GM06990 (cell line): Measurements from ENCODE around the gene MRPL2.
A peak's percentile ranks its signal among the peaks of the same experiment; 100 is the strongest.

Source experiments
- DNase-seq: peaks from one replicate; pipeline ENCODE4 v3.0.0-alpha.2; 2011; ENCODE audit not compliant: insufficient read length; ENCODE audit errors: extremely low read depth
- H3K27me3 ChIP-seq: replicated peaks from 2 replicates; pipeline ENCODE4 v1.6.0; 2011; ENCODE audit warnings: low read length; ENCODE audit not compliant: control insufficient read depth, insufficient read depth
- H3K36me3 ChIP-seq: 2 replicates; pipeline ENCODE4 v1.5.1; 2011; ENCODE audit warnings: low read length; ENCODE audit not compliant: control insufficient read depth, insufficient read depth
- H3K4me3 ChIP-seq: replicated peaks from 2 replicates; pipeline ENCODE4 v1.5.1; 2011; ENCODE audit warnings: low read depth, mild to moderate bottlenecking, control low read depth, low read length
- TF ChIP-seq, protein P1 (sequence below): IDR thresholded peaks from 2 replicates; pipeline ENCODE4 v1.5.1; 2011; ENCODE audit warnings: low read length, control low read depth, mild to moderate bottlenecking, inconsistent platforms; ENCODE audit not compliant: insufficient read depth, poor library complexity, severe bottlenecking

Gene MRPL2

DNA sequence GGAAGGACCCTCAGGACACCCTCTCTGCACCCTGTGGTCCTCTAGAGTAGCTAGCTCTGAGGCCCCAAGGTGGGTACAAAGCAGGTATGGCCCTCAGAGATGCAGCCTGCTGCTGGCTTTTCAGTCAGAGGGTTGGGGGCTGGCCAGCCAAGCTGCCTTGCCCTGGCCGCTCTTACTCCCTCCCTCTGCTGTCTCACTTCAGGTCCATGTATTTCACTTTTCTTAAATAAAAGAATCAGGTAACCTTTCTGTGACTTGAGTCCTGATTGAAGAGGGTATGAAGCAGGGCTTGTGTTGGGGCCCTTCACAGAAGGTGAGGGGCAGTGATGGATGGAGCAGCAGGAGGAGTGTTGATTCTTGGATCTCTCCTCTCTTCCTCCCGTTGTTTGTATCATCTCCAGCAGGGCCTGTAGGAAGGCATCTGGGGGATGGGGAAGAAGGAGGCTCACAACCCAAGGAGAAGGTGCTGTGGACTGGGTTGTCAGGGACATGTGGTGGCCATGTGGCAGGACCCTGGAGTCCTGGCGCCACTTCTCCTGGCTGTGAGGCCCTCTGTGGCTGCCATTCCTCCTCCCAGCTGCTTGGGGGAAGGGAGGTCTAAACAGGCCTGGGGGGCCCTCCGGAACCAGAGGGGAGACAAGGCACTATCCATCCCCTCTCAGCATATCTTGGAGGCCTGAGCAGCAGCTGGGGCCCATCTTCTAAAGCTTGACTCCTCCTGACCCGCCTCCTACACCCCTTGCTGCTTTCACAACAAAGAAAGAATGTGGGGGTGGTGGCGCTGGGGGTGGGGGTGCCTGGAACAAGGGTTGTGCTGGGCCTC lies 15.8 kb upstream of the MRPL2 start:
- TF ChIP-seq, protein P1, sequence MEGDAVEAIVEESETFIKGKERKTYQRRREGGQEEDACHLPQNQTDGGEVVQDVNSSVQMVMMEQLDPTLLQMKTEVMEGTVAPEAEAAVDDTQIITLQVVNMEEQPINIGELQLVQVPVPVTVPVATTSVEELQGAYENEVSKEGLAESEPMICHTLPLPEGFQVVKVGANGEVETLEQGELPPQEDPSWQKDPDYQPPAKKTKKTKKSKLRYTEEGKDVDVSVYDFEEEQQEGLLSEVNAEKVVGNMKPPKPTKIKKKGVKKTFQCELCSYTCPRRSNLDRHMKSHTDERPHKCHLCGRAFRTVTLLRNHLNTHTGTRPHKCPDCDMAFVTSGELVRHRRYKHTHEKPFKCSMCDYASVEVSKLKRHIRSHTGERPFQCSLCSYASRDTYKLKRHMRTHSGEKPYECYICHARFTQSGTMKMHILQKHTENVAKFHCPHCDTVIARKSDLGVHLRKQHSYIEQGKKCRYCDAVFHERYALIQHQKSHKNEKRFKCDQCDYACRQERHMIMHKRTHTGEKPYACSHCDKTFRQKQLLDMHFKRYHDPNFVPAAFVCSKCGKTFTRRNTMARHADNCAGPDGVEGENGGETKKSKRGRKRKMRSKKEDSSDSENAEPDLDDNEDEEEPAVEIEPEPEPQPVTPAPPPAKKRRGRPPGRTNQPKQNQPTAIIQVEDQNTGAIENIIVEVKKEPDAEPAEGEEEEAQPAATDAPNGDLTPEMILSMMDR, result no peak
- no peak for DNase-seq
- Histone ChIP-seq H3K27me3 (no peaks in the 10 kb centered on the region), H3K36me3 (no peaks in the 10 kb centered on the region; the same call in none of the 2 replicates), H3K4me3 (no peak overlapping the region)

DNA sequence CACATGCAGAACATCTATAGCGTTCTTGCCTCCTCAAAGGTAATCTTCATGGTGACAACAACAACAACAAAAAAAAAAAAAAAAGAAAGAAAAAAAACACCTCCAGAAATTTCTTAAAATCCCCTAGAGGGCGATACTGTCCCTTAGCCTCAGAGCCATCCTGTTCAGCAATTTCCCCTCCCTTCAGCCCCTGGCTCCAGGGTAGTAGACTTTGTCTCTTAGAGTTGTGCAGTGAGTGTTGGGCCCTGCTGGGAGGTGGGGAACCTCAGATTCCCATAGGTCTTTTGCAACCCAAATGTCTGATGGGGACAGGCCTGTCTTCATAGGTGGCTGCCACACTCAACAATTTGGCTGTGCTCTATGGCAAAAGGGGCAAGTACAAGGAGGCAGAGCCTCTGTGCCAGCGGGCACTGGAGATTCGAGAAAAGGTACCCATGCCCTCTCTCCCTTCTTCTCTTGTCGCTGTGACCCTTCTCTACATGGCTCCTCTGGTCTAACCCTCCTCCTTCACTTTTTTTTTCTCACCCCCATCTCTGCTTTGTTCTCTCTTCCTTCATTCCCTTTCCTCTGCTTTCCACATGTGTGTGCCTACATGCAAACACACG lies 10.9 kb upstream of the MRPL2 start:
- no peak overlapping the region for H3K4me3 ChIP-seq
- H3K27me3 ChIP-seq, result no peaks in the 10 kb centered on the region
- TF ChIP-seq, protein P1, result peak; percentile 68
- H3K36me3 ChIP-seq, result peaks cover 2% of the 10 kb centered on the region
- DNase-seq, result no peak

- TF ChIP-seq, protein P1, result no peak
- DNase-seq, result no peak
- no peak overlapping the region for H3K4me3 ChIP-seq
- peaks cover 4% of the 10 kb centered on the region for H3K36me3 ChIP-seq
- H3K27me3 ChIP-seq, result no peaks in the 10 kb centered on the region
These were observed 3.6 kb upstream of the MRPL2 start for GRCh38 chr6:43062818-43063217.

DNA sequence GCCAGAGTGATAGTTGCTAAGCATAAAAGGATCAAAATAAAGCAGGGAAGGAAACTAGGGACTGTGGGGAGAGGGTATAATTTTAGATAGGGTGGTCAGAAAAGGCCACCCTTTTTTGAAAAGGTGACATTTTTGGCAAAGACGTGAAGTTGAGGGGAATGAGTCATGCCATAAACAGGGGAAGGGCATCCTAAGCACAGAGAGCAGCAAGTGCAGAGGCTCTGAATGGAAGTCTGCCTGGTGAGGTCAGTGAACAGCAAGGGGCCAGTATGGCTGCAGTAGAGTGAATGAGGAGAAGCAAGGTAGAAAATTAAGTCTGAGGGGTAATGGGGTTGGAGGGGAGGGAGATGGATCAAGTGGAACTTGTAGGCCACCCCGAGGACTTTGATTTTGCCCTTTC lies 2.6 kb upstream of the MRPL2 start:
- Histone ChIP-seq H3K4me3 (no peak overlapping the region), H3K36me3 (peaks cover 4% of the 10 kb centered on the region), H3K27me3 (no peaks in the 10 kb centered on the region)
- TF ChIP-seq, protein P1, result no peak
- no peak for DNase-seq

DNA sequence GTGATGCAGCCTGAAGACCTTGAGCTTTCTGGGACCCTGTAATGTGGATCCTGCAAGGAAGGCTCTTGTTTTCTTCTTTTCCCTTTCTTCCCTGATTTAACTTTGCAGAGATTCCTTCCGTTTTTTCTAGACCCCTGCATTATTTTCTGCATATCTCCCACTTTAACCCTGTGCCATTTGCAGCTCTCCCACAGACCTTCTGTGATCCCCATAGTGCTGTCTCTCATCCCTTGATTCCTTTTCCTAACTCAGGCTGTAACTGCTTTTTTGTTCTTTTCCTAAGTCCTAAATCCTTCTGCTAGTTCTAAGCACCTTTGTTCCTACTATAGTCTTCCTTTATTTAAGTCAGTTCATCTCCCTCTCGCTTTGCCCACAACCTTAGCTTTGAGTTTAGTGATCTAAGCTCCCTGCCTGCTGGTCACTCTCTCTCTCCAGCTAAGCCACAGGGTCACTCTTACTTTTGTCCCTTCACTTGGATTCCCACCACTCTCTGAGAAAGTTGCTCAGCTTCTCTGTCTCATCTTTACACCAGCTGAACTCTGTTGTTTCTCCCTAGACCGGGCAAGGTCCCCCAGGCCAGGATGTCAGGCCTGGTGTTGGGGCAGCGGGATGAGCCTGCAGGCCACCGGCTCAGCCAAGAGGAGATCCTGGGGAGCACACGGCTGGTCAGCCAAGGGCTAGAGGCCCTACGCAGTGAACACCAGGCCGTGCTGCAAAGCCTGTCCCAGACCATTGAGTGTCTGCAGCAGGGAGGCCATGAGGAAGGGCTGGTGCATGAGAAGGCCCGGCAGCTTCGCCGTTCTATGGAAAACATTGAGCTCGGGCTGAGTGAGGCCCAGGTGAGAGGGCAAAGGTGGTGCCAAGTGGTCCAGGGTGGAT lies 1.8 kb upstream of the MRPL2 start:
- TF ChIP-seq, protein P1, result no peak
- no peak overlapping the region for H3K4me3 ChIP-seq
- no peaks in the 10 kb centered on the region for H3K27me3 ChIP-seq
- H3K36me3 ChIP-seq, result peaks cover 5% of the 10 kb centered on the region
- no peak for DNase-seq
